Endothelial cell of umbilical vein (primary cell): ENCODE data around the gene ADARB2. TPM values are rescaled to one million over a fixed set of nuclear protein-coding genes. Genes with fewer than 3 reads are reported as not detected.

ENCODE experiments used
- BruUV-seq: library from RNA; stranded (reverse); fragments of 400-500 nt; replicated peaks from 2 replicates; lab custom pipeline; 2021; lab: Mats Ljungman, UMichigan
- CTCF ChIA-PET: fragments of 300-600, 350-600 bp; sonication (Branson Sonifier 250); formaldehyde crosslinking; loops from one replicate; lab custom pipeline; 2021; ENCODE audit warnings: antibody characterized with exemption, inconsistent platforms; lab: Charles Lee
- POLR2A ChIA-PET: fragments of 300-600, 350-600 bp; sonication (Branson Sonifier 250); formaldehyde crosslinking; loops from one replicate; lab custom pipeline; 2021; ENCODE audit warnings: antibody characterized with exemption, inconsistent platforms; lab: Charles Lee
- DNase-seq: peaks from one replicate; pipeline ENCODE4 v3.0.0-alpha.2; 2011; ENCODE audit warnings: low read depth, low spot score
- FAIRE-seq: peaks from 2 replicates; lab custom pipeline; 2011; peaks lifted over from hg19 to GRCh38; lab: Jason Lieb, UNC
- H2AFZ ChIP-seq: 2 replicates; pipeline ENCODE4 v1.6.0; 2012; ENCODE audit warnings: low read depth, low read length, control low read depth, inconsistent platforms
- H3K27ac ChIP-seq: 2 replicates; pipeline ENCODE4 v1.5.1; 2011; ENCODE audit warnings: low read depth, mild to moderate bottlenecking, control low read depth, low read length, moderate library complexity; ENCODE audit not compliant: insufficient read depth
- H3K27me3 ChIP-seq, 2 experiments: 2 replicates each; pipeline versions ENCODE4 v1.6.0 to v1.6.1; 2011; ENCODE audit warnings: low read length in 2 of 2, mixed read lengths in 1 of 2; ENCODE audit not compliant: control insufficient read depth in 2 of 2, insufficient read depth in 2 of 2
- H3K36me3 ChIP-seq, 2 experiments: 2 replicates in 1 of 2; 3 replicates in 1 of 2; pipeline ENCODE4 v1.5.1; 2011; ENCODE audit warnings: low read length in 2 of 2, mild to moderate bottlenecking in 1 of 2, moderate library complexity in 1 of 2; ENCODE audit not compliant: control insufficient read depth in 2 of 2, insufficient read depth in 2 of 2; ENCODE audit errors: extremely low read depth in 1 of 2
- H3K4me1 ChIP-seq: 3 replicates; pipeline ENCODE4 v1.5.1; 2011; ENCODE audit warnings: mild to moderate bottlenecking, low read length; ENCODE audit not compliant: control insufficient read depth, insufficient read depth; ENCODE audit errors: extremely low read depth
- H3K4me2 ChIP-seq: 2 replicates; pipeline ENCODE4 v1.6.1; 2011; ENCODE audit warnings: low read length, control low read depth, mixed read lengths; ENCODE audit not compliant: insufficient read depth
- H3K4me3 ChIP-seq, 3 experiments: fragments of 200-600 bp in 1 of 3; sonication (generic), shearing (Covaris generic) in 1 of 3; replicated peaks in 1 of 3; 2 replicates each; pipeline ENCODE4 v1.5.1; 2011 to 2016; ENCODE audit warnings: control low read depth in 3 of 3, low read length in 3 of 3, mild to moderate bottlenecking in 2 of 3, inconsistent platforms in 1 of 3, low read depth in 1 of 3, moderate library complexity in 1 of 3; ENCODE audit not compliant: insufficient read depth in 1 of 3
- H3K79me2 ChIP-seq: 2 replicates; pipeline ENCODE4 v1.6.0; 2012; ENCODE audit warnings: low read length, inconsistent platforms; ENCODE audit not compliant: control insufficient read depth, insufficient read depth
- H3K9ac ChIP-seq: replicated peaks from 2 replicates; pipeline ENCODE3; 2011; ENCODE audit warnings: low read length, control low read depth; ENCODE audit not compliant: insufficient read depth; ENCODE audit errors: extremely low read depth
- H3K9me1 ChIP-seq: replicated peaks from 3 replicates; pipeline ENCODE4 v1.6.0; 2011; ENCODE audit warnings: mild to moderate bottlenecking, low read length; ENCODE audit not compliant: control insufficient read depth, insufficient read depth; ENCODE audit errors: extremely low read depth
- H3K9me3 ChIP-seq: replicated peaks from 2 replicates; pipeline ENCODE4 v1.5.1; 2012; ENCODE audit warnings: low read length, inconsistent platforms; ENCODE audit not compliant: control insufficient read depth, insufficient read depth
- H4K20me1 ChIP-seq: replicated peaks from 2 replicates; pipeline ENCODE3; 2011; ENCODE audit warnings: mild to moderate bottlenecking, low read length; ENCODE audit not compliant: control insufficient read depth, insufficient read depth; ENCODE audit errors: extremely low read depth
- CTCF ChIP-seq, 2 donors: IDR thresholded peaks; 1 replicate in 1 of 2; 2 replicates in 1 of 2; pipeline ENCODE4 v1.5.1; 2011; ENCODE audit warnings: low read length in 2 of 2, mild to moderate bottlenecking in 2 of 2, moderate library complexity in 2 of 2, control low read depth in 1 of 2, inconsistent platforms in 1 of 2, low read depth in 1 of 2; ENCODE audit not compliant: insufficient read depth in 1 of 2; ENCODE audit errors: extremely low read depth in 1 of 2
- EZH2 ChIP-seq: IDR thresholded peaks from 2 replicates; pipeline ENCODE4 v1.6.1; 2012; ENCODE audit warnings: borderline replicate concordance, low read depth, mild to moderate bottlenecking, moderate library complexity, low read length, inconsistent platforms; ENCODE audit not compliant: severe bottlenecking
- FOS ChIP-seq: IDR thresholded peaks from 2 replicates; pipeline ENCODE4 v1.6.1; 2011; ENCODE audit warnings: mild to moderate bottlenecking, low read length, moderate library complexity, borderline replicate concordance; ENCODE audit not compliant: insufficient read depth
- GATA2 ChIP-seq: IDR thresholded peaks from 2 replicates; pipeline ENCODE4 v1.7.0; 2011; ENCODE audit warnings: low read depth, mild to moderate bottlenecking, moderate library complexity, mixed read lengths, low read length; ENCODE audit not compliant: insufficient read length, insufficient read depth
- JUN ChIP-seq: IDR thresholded peaks from 2 replicates; pipeline ENCODE4 v1.6.1; 2011; ENCODE audit warnings: borderline replicate concordance, low read depth; ENCODE audit not compliant: insufficient read length, insufficient read depth
- MYC ChIP-seq: IDR thresholded peaks from one replicate; pipeline ENCODE4 v1.6.1; 2011; ENCODE audit warnings: mild to moderate bottlenecking, low read depth, low read length
- POLR2A ChIP-seq: IDR thresholded peaks from 2 replicates; pipeline ENCODE4 v1.6.1; 2012; ENCODE audit warnings: low read depth, mild to moderate bottlenecking, control low read depth, low read length
- POLR2AphosphoS5 ChIP-seq: IDR thresholded peaks from 2 replicates; pipeline ENCODE4 v1.6.1; 2012; ENCODE audit warnings: low read depth, mild to moderate bottlenecking, control low read depth, low read length, moderate library complexity; ENCODE audit not compliant: insufficient read depth
- dilution Hi-C: fragments of 300-500 bp; cut with MboI; formaldehyde crosslinking; loops from one replicate; pipeline ENCODE4 v1.15.0; 2019; ENCODE audit warnings: low sequenced_read_pairs; ENCODE audit not compliant: extremely low pct_ligation_motif_present
- intact Hi-C: fragments of 100-400 bp; cut with micrococcal nuclease; formaldehyde crosslinking; loops from one replicate; pipeline ENCODE4 v1.10.0; 2022
- polyA plus RNA-seq, 4 experiments: library from polyadenylated mRNA; depleted of rRNA in 3 of 4; stranded (reverse) in 3 of 4; unstranded in 1 of 4; fragments of >200 nt; gene quantifications; 2 replicates each; pipeline versions ENCODE4 v1.2.1 to v1.2.3, GENCODE V29; 2011 to 2012; ENCODE audit warnings: missing spikeins in 1 of 4
- total RNA-seq: library from RNA; stranded (reverse); gene quantifications from 2 replicates; pipeline ENCODE4 v1.2.3, GENCODE V29; 2021
- TF ChIP-seq, protein P1 (sequence below): IDR thresholded peaks from 2 replicates; pipeline ENCODE4 v1.6.1; 2011; ENCODE audit not compliant: insufficient read depth, insufficient read length

ADARB2 gene
- total and polyA plus RNA-seq, 2 donors (not counting 3 experiments of a cell fraction or from before 2014, with no cell fraction given): not detected

GRCh38 chr10:1546431-1547110, 190.8 kb downstream of the ADARB2 start:
- intact Hi-C loops (no loop called here), dilution Hi-C loops (no loop called here)
- ChIA-PET CTCF (no interaction called here), POLR2A (no interaction called here)
- Histone ChIP-seq H3K4me1 (no peaks in the 10 kb centered on the region), H3K9ac (no peak overlapping the region), H3K4me3 (no peak overlapping the region), H3K27ac (no peak overlapping the region), H3K9me1 (no peaks in the 10 kb centered on the region), H3K27me3 (no peaks in the 10 kb centered on the region), H3K36me3 (no peaks in the 10 kb centered on the region), H2AFZ (no peak overlapping the region), H3K9me3 (peaks cover 5% of the 10 kb centered on the region), H3K4me2 (no peak overlapping the region), H3K79me2 (no peaks in the 10 kb centered on the region), H4K20me1 (no peaks in the 10 kb centered on the region)
- TF ChIP-seq CTCF (IDR thresholded peaks at IDR 0.05; ENCODE audit: extremely low read depth in 1 of 2, insufficient read depth in 1 of 2, low read depth in 1 of 2, low read length in 2 of 2) (no peak), GATA2 (no peak), JUN (no peak), POLR2A (no peak), POLR2AphosphoS5 (no peak), MYC (no peak), FOS (no peak), EZH2 (no peak)
- TF ChIP-seq, protein P1, sequence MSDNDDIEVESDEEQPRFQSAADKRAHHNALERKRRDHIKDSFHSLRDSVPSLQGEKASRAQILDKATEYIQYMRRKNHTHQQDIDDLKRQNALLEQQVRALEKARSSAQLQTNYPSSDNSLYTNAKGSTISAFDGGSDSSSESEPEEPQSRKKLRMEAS: no peak
- DNase-seq (no peak), FAIRE-seq (no peak)
- BruUV-seq: no TSS peak
